ENCODE data around the gene USP6NL.
A peak's percentile ranks its signal among the peaks of the same experiment; 100 is the strongest.
"Not testable (repeated sequence)": the region's sequence is repeated elsewhere in the genome, so short reads cannot be mapped to it uniquely, and the experiment has no call there.

The USP6NL gene

GRCh38 chr10:11639849-11640764, 28.7 kb upstream of the USP6NL start:
- no peaks in the 10 kb centered on the region for H3K9me3 ChIP-seq (ENCODE audit: control insufficient read depth in 1 of 2, low read length in 2 of 2)
- H3K36me3 ChIP-seq (ENCODE audit: control insufficient read depth in 1 of 2, insufficient read depth in 2 of 2, low read length in 2 of 2): no peaks in the 10 kb centered on the region
- no peak overlapping the region for H3K4me3 ChIP-seq (ENCODE audit: low read depth in 1 of 2, low read length in 2 of 2)
- H3K4me1 ChIP-seq (ENCODE audit: control insufficient read depth in 1 of 2, insufficient read depth in 2 of 2, low read length in 2 of 2): no peaks in the 10 kb centered on the region
- H3K9ac ChIP-seq (ENCODE audit: low read depth in 1 of 2, low read length in 2 of 2): no peak overlapping the region
- H3K27me3 ChIP-seq (ENCODE audit: control insufficient read depth in 1 of 2, insufficient read depth in 2 of 2, low read length in 2 of 2): no peaks in the 10 kb centered on the region
- no peak overlapping the region for H3K27ac ChIP-seq (ENCODE audit: low read depth, low read length)

GRCh38 chr10:11639362-11639761, 27.9 kb upstream of the USP6NL start:
- Histone ChIP-seq H3K27ac (ENCODE audit: low read depth, low read length) (no peak overlapping the region), H3K4me1 (ENCODE audit: control insufficient read depth in 1 of 2, insufficient read depth in 2 of 2, low read length in 2 of 2) (no peaks in the 10 kb centered on the region), H3K9me3 (ENCODE audit: control insufficient read depth in 1 of 2, low read length in 2 of 2) (no peaks in the 10 kb centered on the region), H3K4me3 (ENCODE audit: low read depth in 1 of 2, low read length in 2 of 2) (no peak overlapping the region), H3K36me3 (ENCODE audit: control insufficient read depth in 1 of 2, insufficient read depth in 2 of 2, low read length in 2 of 2) (no peaks in the 10 kb centered on the region), H3K27me3 (ENCODE audit: control insufficient read depth in 1 of 2, insufficient read depth in 2 of 2, low read length in 2 of 2) (no peaks in the 10 kb centered on the region), H3K9ac (ENCODE audit: low read depth in 1 of 2, low read length in 2 of 2) (no peak overlapping the region)

GRCh38 chr10:11638055-11638698, 26.7 kb upstream of the USP6NL start:
- Histone ChIP-seq H3K27me3 (ENCODE audit: control insufficient read depth in 1 of 2, insufficient read depth in 2 of 2, low read length in 2 of 2) (no peaks in the 10 kb centered on the region), H3K9ac (ENCODE audit: low read depth in 1 of 2, low read length in 2 of 2) (no peak overlapping the region), H3K4me1 (ENCODE audit: control insufficient read depth in 1 of 2, insufficient read depth in 2 of 2, low read length in 2 of 2) (no peaks in the 10 kb centered on the region), H3K36me3 (ENCODE audit: control insufficient read depth in 1 of 2, insufficient read depth in 2 of 2, low read length in 2 of 2) (no peaks in the 10 kb centered on the region), H3K9me3 (ENCODE audit: control insufficient read depth in 1 of 2, low read length in 2 of 2) (no peaks in the 10 kb centered on the region), H3K4me3 (ENCODE audit: low read depth in 1 of 2, low read length in 2 of 2) (no peak overlapping the region), H3K27ac (ENCODE audit: low read depth, low read length) (no peak overlapping the region)

- no peak overlapping the region for H3K9ac ChIP-seq (ENCODE audit: low read depth in 1 of 2, low read length in 2 of 2)
- H3K4me3 ChIP-seq (ENCODE audit: low read depth in 1 of 2, low read length in 2 of 2): no peak overlapping the region
- no peak overlapping the region for H3K27ac ChIP-seq (ENCODE audit: low read depth, low read length)
- no peaks in the 10 kb centered on the region for H3K9me3 ChIP-seq (ENCODE audit: control insufficient read depth in 1 of 2, low read length in 2 of 2)
- H3K4me1 ChIP-seq (ENCODE audit: control insufficient read depth in 1 of 2, insufficient read depth in 2 of 2, low read length in 2 of 2): peaks cover 0 to 5% of the 10 kb centered on the region in 2 donors
- no peaks in the 10 kb centered on the region for H3K27me3 ChIP-seq (ENCODE audit: control insufficient read depth in 1 of 2, insufficient read depth in 2 of 2, low read length in 2 of 2)
- no peaks in the 10 kb centered on the region for H3K36me3 ChIP-seq (ENCODE audit: control insufficient read depth in 1 of 2, insufficient read depth in 2 of 2, low read length in 2 of 2)
These were observed 25.4 kb upstream of the USP6NL start for GRCh38 chr10:11636697-11637303.

GRCh38 chr10:11631890-11632587, 20.6 kb upstream of the USP6NL start:
- no peak overlapping the region for H3K27ac ChIP-seq (ENCODE audit: low read depth, low read length)
- no peaks in the 10 kb centered on the region for H3K36me3 ChIP-seq (ENCODE audit: control insufficient read depth in 1 of 2, insufficient read depth in 2 of 2, low read length in 2 of 2)
- H3K27me3 ChIP-seq (ENCODE audit: control insufficient read depth in 1 of 2, insufficient read depth in 2 of 2, low read length in 2 of 2): no peaks in the 10 kb centered on the region
- H3K9me3 ChIP-seq (ENCODE audit: control insufficient read depth in 1 of 2, low read length in 2 of 2): no peaks in the 10 kb centered on the region
- H3K4me1 ChIP-seq (ENCODE audit: control insufficient read depth in 1 of 2, insufficient read depth in 2 of 2, low read length in 2 of 2): peaks cover 0 to 5% of the 10 kb centered on the region in 2 donors
- peak overlapping the region; percentile 7 to 19 for H3K4me3 ChIP-seq (ENCODE audit: low read depth in 1 of 2, low read length in 2 of 2)
- H3K9ac ChIP-seq (ENCODE audit: low read depth in 1 of 2, low read length in 2 of 2): no peak overlapping the region

GRCh38 chr10:11631291-11631690, 19.8 kb upstream of the USP6NL start:
- Histone ChIP-seq H3K4me3 (ENCODE audit: low read depth in 1 of 2, low read length in 2 of 2) (no peak overlapping the region), H3K9ac (ENCODE audit: low read depth in 1 of 2, low read length in 2 of 2) (no peak overlapping the region), H3K27ac (ENCODE audit: low read depth, low read length) (no peak overlapping the region)

GRCh38 chr10:11629731-11630130, 18.3 kb upstream of the USP6NL start:
- no peaks in the 10 kb centered on the region for H3K36me3 ChIP-seq (ENCODE audit: control insufficient read depth in 1 of 2, insufficient read depth in 2 of 2, low read length in 2 of 2)
- no peak overlapping the region for H3K27ac ChIP-seq (ENCODE audit: low read depth, low read length)
- H3K27me3 ChIP-seq (ENCODE audit: control insufficient read depth in 1 of 2, insufficient read depth in 2 of 2, low read length in 2 of 2): no peaks in the 10 kb centered on the region
- H3K4me3 ChIP-seq (ENCODE audit: low read depth in 1 of 2, low read length in 2 of 2): no peak overlapping the region
- H3K9me3 ChIP-seq (ENCODE audit: control insufficient read depth in 1 of 2, low read length in 2 of 2): no peaks in the 10 kb centered on the region
- peaks cover 0 to 5% of the 10 kb centered on the region in 2 donors for H3K4me1 ChIP-seq (ENCODE audit: control insufficient read depth in 1 of 2, insufficient read depth in 2 of 2, low read length in 2 of 2)
- H3K9ac ChIP-seq (ENCODE audit: low read depth in 1 of 2, low read length in 2 of 2): no peak overlapping the region

More at GRCh38 chr10:11631291-11631690, 19.8 kb upstream of the USP6NL start:
- Histone ChIP-seq H3K36me3 (ENCODE audit: control insufficient read depth in 1 of 2, insufficient read depth in 2 of 2, low read length in 2 of 2) (no peaks in the 10 kb centered on the region), H3K27me3 (ENCODE audit: control insufficient read depth in 1 of 2, insufficient read depth in 2 of 2, low read length in 2 of 2) (no peaks in the 10 kb centered on the region), H3K4me1 (ENCODE audit: control insufficient read depth in 1 of 2, insufficient read depth in 2 of 2, low read length in 2 of 2) (peaks cover 0 to 5% of the 10 kb centered on the region in 2 donors), H3K9me3 (ENCODE audit: control insufficient read depth in 1 of 2, low read length in 2 of 2) (no peaks in the 10 kb centered on the region)

- H3K9me3 ChIP-seq (ENCODE audit: control insufficient read depth in 1 of 2, low read length in 2 of 2); H3K36me3 ChIP-seq (ENCODE audit: control insufficient read depth in 1 of 2, insufficient read depth in 2 of 2, low read length in 2 of 2); H3K27me3 ChIP-seq (ENCODE audit: control insufficient read depth in 1 of 2, insufficient read depth in 2 of 2, low read length in 2 of 2); H3K9ac ChIP-seq (ENCODE audit: low read depth in 1 of 2, low read length in 2 of 2); H3K27ac ChIP-seq (ENCODE audit: low read depth, low read length); H3K4me1 ChIP-seq (ENCODE audit: control insufficient read depth in 1 of 2, insufficient read depth in 2 of 2, low read length in 2 of 2); H3K4me3 ChIP-seq (ENCODE audit: low read depth in 1 of 2, low read length in 2 of 2): not testable (repeated sequence)
These were observed 16.5 kb upstream of the USP6NL start for GRCh38 chr10:11627941-11628340.

- Histone ChIP-seq H3K27ac (ENCODE audit: low read depth, low read length) (no peak overlapping the region), H3K4me3 (ENCODE audit: low read depth in 1 of 2, low read length in 2 of 2) (no peak overlapping the region), H3K9me3 (ENCODE audit: control insufficient read depth in 1 of 2, low read length in 2 of 2) (no peaks in the 10 kb centered on the region), H3K36me3 (ENCODE audit: control insufficient read depth in 1 of 2, insufficient read depth in 2 of 2, low read length in 2 of 2) (no peaks in the 10 kb centered on the region), H3K27me3 (ENCODE audit: control insufficient read depth in 1 of 2, insufficient read depth in 2 of 2, low read length in 2 of 2) (no peaks in the 10 kb centered on the region), H3K9ac (ENCODE audit: low read depth in 1 of 2, low read length in 2 of 2) (no peak overlapping the region), H3K4me1 (ENCODE audit: control insufficient read depth in 1 of 2, insufficient read depth in 2 of 2, low read length in 2 of 2) (no peaks in the 10 kb centered on the region)
These were observed 14.6 kb upstream of the USP6NL start for GRCh38 chr10:11626071-11626470.
